HepG2 (cell line): ENCODE measurements around the gene PLSCR3. TPM values are rescaled to one million over a fixed set of nuclear protein-coding genes. Genes with fewer than 3 reads are reported as not detected.

Experiments
- CERS6 ChIP-seq: sonication (generic); formaldehyde crosslinking; IDR thresholded peaks from 2 replicates; pipeline ENCODE4 v1.5.0; 2020; ENCODE audit warnings: missing genetic modification reagents
- EHMT2 ChIP-seq: fragments of 200-600 bp; sonication (generic); IDR thresholded peaks from 2 replicates; pipeline ENCODE4 v1.7.0; 2017; ENCODE audit warnings: antibody characterized with exemption, low read depth, low read length, borderline replicate concordance
- SYNCRIP ChIP-seq: fragments of 200-400 bp; formaldehyde crosslinking; IDR thresholded peaks from 2 replicates; pipeline ENCODE4 v1.6.1; 2018; ENCODE audit warnings: mild to moderate bottlenecking, low read depth, low read length; ENCODE audit not compliant: insufficient read depth
- TBX2 ChIP-seq: sonication (generic); formaldehyde crosslinking; IDR thresholded peaks from 2 replicates; pipeline ENCODE4 v1.5.0; 2020; ENCODE audit warnings: missing genetic modification reagents, mild to moderate bottlenecking, borderline replicate concordance
- ZBTB7B ChIP-seq: sonication (generic); formaldehyde crosslinking; IDR thresholded peaks from 2 replicates; pipeline ENCODE4 v1.4.0; 2020; ENCODE audit warnings: missing genetic modification reagents
- ZNF784 ChIP-seq: sonication (generic); formaldehyde crosslinking; IDR thresholded peaks from 2 replicates; pipeline ENCODE4 v1.5.1; 2020; ENCODE audit warnings: missing genetic modification reagents, mild to moderate bottlenecking, borderline replicate concordance
- polyA plus RNA-seq, 8 experiments: library from polyadenylated mRNA; depleted of rRNA in 3 of 8; stranded (reverse) in 7 of 8; unstranded in 1 of 8; fragments of >200 nt; fragmentation: Illumina TruSeq in 4 of 8; extraction: Trizol in 4 of 8; gene quantifications; 2 replicates each; pipeline versions ENCODE4 v1.2.1 to v1.2.3, GENCODE V29; 2011 to 2016; ENCODE audit warnings: low read depth in 4 of 8, missing spikeins in 1 of 8, mixed read lengths in 1 of 8; ENCODE audit not compliant: insufficient read depth in 1 of 8
- total RNA-seq, 5 experiments: library from RNA; depleted of rRNA; stranded (reverse); fragments of >200 nt; fragmentation: Illumina TruSeq; extraction: Trizol; gene quantifications; 2 replicates each; pipeline ENCODE4 v1.2.3, GENCODE V29; 2016; ENCODE audit warnings: low read depth in 1 of 5
- TF ChIP-seq, protein P1 (sequence below): sonication (generic); formaldehyde crosslinking; IDR thresholded peaks from 2 replicates; pipeline ENCODE4 v1.4.0; 2020; ENCODE audit warnings: mild to moderate bottlenecking, missing genetic modification reagents
- TF ChIP-seq, protein P2 (sequence below): IDR thresholded peaks from 2 replicates; pipeline ENCODE4 v1.6.1; 2016; ENCODE audit warnings: mild to moderate bottlenecking, missing biosample characterization, missing genetic modification reagents
- TF ChIP-seq, protein P3 (sequence below): sonication (generic); formaldehyde crosslinking; IDR thresholded peaks from 2 replicates; pipeline ENCODE4 v1.4.0; 2020; ENCODE audit warnings: mild to moderate bottlenecking, missing genetic modification reagents

The PLSCR3 gene
- total and polyA plus RNA-seq, 2 of the 13 experiments (the other 11 are each of a cell fraction or from before 2014, with no cell fraction given), result 5.6 to 6.2 TPM

- TF ChIP-seq, protein P1, sequence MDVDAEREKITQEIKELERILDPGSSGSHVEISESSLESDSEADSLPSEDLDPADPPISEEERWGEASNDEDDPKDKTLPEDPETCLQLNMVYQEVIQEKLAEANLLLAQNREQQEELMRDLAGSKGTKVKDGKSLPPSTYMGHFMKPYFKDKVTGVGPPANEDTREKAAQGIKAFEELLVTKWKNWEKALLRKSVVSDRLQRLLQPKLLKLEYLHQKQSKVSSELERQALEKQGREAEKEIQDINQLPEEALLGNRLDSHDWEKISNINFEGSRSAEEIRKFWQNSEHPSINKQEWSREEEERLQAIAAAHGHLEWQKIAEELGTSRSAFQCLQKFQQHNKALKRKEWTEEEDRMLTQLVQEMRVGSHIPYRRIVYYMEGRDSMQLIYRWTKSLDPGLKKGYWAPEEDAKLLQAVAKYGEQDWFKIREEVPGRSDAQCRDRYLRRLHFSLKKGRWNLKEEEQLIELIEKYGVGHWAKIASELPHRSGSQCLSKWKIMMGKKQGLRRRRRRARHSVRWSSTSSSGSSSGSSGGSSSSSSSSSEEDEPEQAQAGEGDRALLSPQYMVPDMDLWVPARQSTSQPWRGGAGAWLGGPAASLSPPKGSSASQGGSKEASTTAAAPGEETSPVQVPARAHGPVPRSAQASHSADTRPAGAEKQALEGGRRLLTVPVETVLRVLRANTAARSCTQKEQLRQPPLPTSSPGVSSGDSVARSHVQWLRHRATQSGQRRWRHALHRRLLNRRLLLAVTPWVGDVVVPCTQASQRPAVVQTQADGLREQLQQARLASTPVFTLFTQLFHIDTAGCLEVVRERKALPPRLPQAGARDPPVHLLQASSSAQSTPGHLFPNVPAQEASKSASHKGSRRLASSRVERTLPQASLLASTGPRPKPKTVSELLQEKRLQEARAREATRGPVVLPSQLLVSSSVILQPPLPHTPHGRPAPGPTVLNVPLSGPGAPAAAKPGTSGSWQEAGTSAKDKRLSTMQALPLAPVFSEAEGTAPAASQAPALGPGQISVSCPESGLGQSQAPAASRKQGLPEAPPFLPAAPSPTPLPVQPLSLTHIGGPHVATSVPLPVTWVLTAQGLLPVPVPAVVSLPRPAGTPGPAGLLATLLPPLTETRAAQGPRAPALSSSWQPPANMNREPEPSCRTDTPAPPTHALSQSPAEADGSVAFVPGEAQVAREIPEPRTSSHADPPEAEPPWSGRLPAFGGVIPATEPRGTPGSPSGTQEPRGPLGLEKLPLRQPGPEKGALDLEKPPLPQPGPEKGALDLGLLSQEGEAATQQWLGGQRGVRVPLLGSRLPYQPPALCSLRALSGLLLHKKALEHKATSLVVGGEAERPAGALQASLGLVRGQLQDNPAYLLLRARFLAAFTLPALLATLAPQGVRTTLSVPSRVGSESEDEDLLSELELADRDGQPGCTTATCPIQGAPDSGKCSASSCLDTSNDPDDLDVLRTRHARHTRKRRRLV (CRISPR knock-in tag), result no peak
- TF ChIP-seq ZNF784 (CRISPR knock-in tag) (peak; percentile 49; the same call in 1 of the 2 replicates), EHMT2 (no peak), CERS6 (no peak), ZBTB7B (CRISPR knock-in tag) (peak; percentile 57; the same call in 1 of the 2 replicates), TBX2 (CRISPR knock-in tag) (0 out of 2 replicates have a peak, but pooled peaks have one; percentile 17), SYNCRIP (no peak)
- TF ChIP-seq, protein P2, sequence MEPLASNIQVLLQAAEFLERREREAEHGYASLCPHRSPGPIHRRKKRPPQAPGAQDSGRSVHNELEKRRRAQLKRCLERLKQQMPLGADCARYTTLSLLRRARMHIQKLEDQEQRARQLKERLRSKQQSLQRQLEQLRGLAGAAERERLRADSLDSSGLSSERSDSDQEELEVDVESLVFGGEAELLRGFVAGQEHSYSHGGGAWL (CRISPR knock-in tag), result peak; percentile 58; the same call in 1 of the 2 replicates
- TF ChIP-seq, protein P3, sequence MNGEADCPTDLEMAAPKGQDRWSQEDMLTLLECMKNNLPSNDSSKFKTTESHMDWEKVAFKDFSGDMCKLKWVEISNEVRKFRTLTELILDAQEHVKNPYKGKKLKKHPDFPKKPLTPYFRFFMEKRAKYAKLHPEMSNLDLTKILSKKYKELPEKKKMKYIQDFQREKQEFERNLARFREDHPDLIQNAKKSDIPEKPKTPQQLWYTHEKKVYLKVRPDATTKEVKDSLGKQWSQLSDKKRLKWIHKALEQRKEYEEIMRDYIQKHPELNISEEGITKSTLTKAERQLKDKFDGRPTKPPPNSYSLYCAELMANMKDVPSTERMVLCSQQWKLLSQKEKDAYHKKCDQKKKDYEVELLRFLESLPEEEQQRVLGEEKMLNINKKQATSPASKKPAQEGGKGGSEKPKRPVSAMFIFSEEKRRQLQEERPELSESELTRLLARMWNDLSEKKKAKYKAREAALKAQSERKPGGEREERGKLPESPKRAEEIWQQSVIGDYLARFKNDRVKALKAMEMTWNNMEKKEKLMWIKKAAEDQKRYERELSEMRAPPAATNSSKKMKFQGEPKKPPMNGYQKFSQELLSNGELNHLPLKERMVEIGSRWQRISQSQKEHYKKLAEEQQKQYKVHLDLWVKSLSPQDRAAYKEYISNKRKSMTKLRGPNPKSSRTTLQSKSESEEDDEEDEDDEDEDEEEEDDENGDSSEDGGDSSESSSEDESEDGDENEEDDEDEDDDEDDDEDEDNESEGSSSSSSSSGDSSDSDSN (CRISPR knock-in tag), result peak; percentile 44; the same call in 1 of the 2 replicates
Observed at GRCh38 chr17:7439462-7440112, 45.3 kb upstream of the PLSCR3 start, which contains the start of gene FGF11 (continued).
